Endometrial microvascular endothelial cells (primary cell): ENCODE data around the gene CADM1. TPM values are rescaled to one million over a fixed set of nuclear protein-coding genes. Genes with fewer than 3 reads are reported as not detected.

Experiments
- in situ Hi-C: cut with HindIII; loops from 2 replicates; pipeline ENCODE4 v1.10.0; 2017; ENCODE audit warnings: low sequenced_read_pairs, low pct_unique_long_range_greater_than_20kb; ENCODE audit errors: inconsistent ontology term
- total RNA-seq: library from RNA; depleted of rRNA; stranded (reverse); fragments of >200 nt; gene quantifications from one replicate; pipeline ENCODE4 v1.2.3, GENCODE V29; 2015; ENCODE audit errors: inconsistent ontology term

Gene CADM1
- total RNA-seq, 1 donor from 2014 or later, result not detected

GRCh38 chr11:115521825-115522224, 17.6 kb upstream of the CADM1 start:
- in situ Hi-C loops, result no loop called here

- in situ Hi-C loops, result no loop called here
These were observed 14.9 kb upstream of the CADM1 start for GRCh38 chr11:115518983-115519628.

- in situ Hi-C loops, result no loop called here
These were observed 11.6 kb upstream of the CADM1 start for GRCh38 chr11:115515647-115516395.

- in situ Hi-C loops, result no loop called here
These were observed 2.9 kb upstream of the CADM1 start for GRCh38 chr11:115506954-115507675.

- in situ Hi-C loops, result no loop called here
These were observed 960 bp upstream of the CADM1 start for GRCh38 chr11:115505175-115505574.

DNA sequence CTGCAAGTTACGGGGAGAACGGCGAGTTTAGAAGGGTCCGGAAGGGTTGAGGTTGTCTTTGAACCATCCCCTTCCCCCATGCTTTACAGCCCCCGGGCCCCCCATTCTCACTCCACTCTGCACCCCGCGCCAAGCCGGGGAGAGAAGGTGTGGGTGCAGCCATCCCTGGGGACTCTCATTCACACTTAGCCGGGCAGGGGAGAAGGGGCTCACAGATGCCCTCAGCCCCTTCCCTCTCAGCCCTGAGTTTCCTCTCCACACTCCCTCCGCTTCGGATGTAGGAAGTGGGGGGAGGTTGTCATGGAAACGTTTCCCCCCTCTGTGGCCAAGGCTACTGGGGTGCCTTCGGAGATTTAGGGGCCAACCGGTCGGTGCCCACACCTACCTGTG, 334 bp downstream of the CADM1 start:
- in situ Hi-C loops, result no loop called here

- in situ Hi-C loops, result no loop called here
These were observed 931 bp downstream of the CADM1 start for GRCh38 chr11:115503083-115503885.

DNA sequence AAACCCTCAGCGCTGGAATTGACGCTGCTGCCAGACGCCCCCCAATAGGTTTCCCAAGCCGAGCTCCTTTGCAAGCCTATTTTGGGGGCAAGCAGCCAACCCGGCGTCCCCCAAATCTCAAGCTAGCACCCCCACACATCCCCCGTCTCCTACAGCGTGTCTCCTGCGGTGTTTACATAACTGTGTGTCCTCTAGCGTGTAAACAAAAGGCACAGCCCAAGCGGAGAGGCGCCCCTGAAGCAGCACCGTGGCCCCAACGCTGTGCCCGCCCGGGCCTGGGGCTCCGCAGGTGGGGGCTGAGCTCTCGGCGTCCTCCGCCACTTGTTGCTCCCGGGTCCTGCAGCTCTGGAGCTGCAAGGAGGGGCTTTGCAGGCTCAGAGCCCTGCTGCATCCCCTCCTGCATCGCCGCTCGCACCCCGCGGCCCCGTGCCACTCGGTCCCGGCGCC, 1.6 kb downstream of the CADM1 start:
- in situ Hi-C loops, result no loop called here

- in situ Hi-C loops, result no loop called here
These were observed 2.2 kb downstream of the CADM1 start for GRCh38 chr11:115501893-115502589.

DNA sequence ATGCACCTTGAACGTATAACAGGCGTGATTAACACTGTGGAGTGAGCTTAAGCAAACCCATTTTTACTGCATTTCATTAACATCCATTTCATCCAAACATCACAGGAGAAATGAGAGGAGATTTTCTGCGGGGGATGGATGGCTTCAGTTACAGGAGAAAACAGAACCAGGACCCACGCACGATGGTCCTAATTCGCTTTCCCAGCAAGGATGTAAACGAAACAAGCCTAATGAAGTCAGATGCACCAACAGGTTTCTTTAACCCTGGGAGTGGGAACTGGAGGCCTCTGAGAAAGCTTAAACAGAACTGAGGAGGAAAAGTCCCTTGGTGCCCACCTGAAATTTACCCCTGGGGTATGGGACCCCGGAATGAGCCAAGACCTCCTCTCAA, 2.7 kb downstream of the CADM1 start:
- in situ Hi-C loops, result no loop called here

DNA sequence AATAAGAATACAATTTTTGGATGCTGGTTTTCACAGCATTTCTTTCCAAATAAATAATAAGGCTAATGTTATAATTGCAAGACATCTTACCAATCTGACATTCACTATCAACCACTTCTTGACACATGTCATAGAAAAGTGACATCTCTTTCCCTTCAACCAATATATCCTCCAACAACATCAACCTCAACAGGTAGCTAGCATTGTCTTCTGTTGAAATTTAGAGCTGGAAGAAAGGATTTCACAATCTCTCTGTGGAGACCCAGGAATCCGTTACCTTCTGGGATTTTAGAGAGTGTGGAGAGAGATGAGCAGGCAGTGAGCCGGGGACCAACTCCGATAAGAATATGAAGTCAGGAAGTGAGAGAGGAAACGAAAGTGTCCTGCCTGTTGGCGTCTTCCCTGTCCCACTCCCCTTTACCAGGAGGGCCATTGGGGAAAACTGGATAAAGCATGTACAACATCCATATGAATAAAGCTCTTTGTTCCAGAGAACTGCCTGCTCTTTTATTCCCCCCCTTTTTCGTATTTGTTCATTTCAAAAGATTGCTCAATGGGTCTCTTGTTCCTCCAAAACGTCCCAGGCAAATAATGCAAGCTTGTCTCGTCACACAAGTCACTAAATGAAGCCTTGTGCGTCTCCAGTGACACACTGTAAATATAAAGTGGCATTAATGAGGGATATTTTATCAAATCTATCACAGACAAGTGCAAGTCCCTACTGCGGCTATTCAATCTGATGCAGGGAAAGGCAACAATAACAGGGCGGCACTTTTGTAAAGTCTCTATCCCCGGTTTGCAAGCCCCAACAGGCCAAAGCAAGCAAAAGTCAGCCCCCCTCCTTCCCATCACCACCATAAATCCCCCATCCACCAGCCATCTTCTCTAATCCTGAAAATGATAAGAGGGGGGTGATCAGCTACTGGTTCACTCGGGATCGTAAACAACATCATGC, 3.4 kb downstream of the CADM1 start:
- in situ Hi-C loops, result no loop called here

- in situ Hi-C loops, result no loop called here
These were observed 4.3 kb downstream of the CADM1 start for GRCh38 chr11:115499891-115500290.

- in situ Hi-C loops, result no loop called here
These were observed 4.9 kb downstream of the CADM1 start for GRCh38 chr11:115499241-115499799.

DNA sequence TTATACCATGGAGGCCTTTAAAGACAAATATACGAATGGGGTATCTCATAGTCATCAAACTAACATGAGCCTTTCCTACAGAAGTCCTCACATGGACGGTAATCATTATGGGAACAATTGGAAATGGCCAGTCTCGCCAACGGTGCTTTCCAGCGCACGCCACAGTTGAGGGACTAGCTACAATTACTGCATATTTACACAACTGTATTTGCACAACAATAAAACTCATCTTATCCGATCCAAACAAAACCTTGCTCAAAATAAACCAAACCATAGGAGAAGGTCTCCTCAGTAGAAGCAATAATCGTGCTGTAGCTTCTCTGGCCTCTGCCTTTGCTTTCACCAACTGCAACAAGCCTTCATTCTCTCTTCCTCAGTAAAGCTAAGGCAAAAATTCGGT, 5.9 kb downstream of the CADM1 start:
- in situ Hi-C loops, result no loop called here

- in situ Hi-C loops, result no loop called here
These were observed 6.9 kb downstream of the CADM1 start for GRCh38 chr11:115497303-115497702.

DNA sequence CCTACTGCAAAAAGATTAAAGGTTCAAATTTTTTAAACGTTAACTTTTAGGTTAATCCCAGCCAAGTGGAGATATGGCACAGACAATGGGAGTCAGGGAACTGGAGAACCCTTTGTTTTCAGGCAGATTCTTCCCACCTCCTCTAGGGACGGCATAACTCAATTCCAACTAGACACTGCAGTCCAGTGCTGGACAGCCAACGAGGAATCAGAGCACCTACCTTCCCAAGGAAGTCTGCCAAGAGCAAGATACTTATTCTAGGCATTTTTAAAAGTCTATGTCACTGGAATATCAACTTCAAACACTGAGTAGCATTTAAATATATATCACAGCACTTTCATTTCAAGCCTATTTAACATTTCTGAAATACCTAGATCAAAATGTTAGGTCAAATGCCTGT, 7.3 kb downstream of the CADM1 start:
- in situ Hi-C loops, result no loop called here

GRCh38 chr11:115493905-115494304, 10.3 kb downstream of the CADM1 start:
- in situ Hi-C loops, result no loop called here
